RWPE2 (cell line): Measurements from ENCODE around the gene CNOT9.
"Not testable (repeated sequence)": the region's sequence is repeated elsewhere in the genome, so short reads cannot be mapped to it uniquely, and the experiment has no call there.

Experiments used
- ATAC-seq: fragments of 200-7000 bp; cut with Tn5 transposase; 3 replicates; pipeline ENCODE4 v1.9.1; 2021; ENCODE audit warnings: low read depth
- DNase-seq: peaks from one replicate; pipeline ENCODE4 v3.0.0-alpha.2; 2020; ENCODE audit warnings: low spot score
- H3K27ac ChIP-seq: fragments of 450-650 bp; 2 replicates; pipeline ENCODE4 v1.5.1; 2017; ENCODE audit warnings: mild to moderate bottlenecking; ENCODE audit not compliant: poor library complexity, severe bottlenecking
- H3K27me3 ChIP-seq: fragments of 250-450 bp; sonication (Bioruptor Pico); 2 replicates; pipeline ENCODE4 v1.5.1; 2021; ENCODE audit warnings: mild to moderate bottlenecking, moderate library complexity; ENCODE audit not compliant: insufficient read depth, poor library complexity, severe bottlenecking
- H3K36me3 ChIP-seq: fragments of 250-450 bp; sonication (Bioruptor Pico); 2 replicates; pipeline ENCODE4 v1.5.1; 2020; ENCODE audit warnings: low read depth, mild to moderate bottlenecking, moderate library complexity
- H3K4me1 ChIP-seq: fragments of 250-450 bp; sonication (Bioruptor Pico); 2 replicates; pipeline ENCODE4 v1.5.1; 2021; ENCODE audit warnings: mild to moderate bottlenecking, moderate library complexity; ENCODE audit not compliant: insufficient read depth, poor library complexity, severe bottlenecking
- H3K4me3 ChIP-seq: fragments of 250-450 bp; sonication (Bioruptor Pico); 2 replicates; pipeline ENCODE4 v1.5.1; 2021; ENCODE audit warnings: mild to moderate bottlenecking, moderate library complexity; ENCODE audit not compliant: severe bottlenecking
- H3K9me3 ChIP-seq: fragments of 250-450 bp; sonication (Bioruptor Pico); 2 replicates; pipeline ENCODE4 v1.5.1; 2021; ENCODE audit warnings: mild to moderate bottlenecking, moderate library complexity; ENCODE audit not compliant: severe bottlenecking
- CTCF ChIP-seq: fragments of 450-650 bp; IDR thresholded peaks from one replicate; pipeline ENCODE4 v1.5.1; 2017; ENCODE audit warnings: mild to moderate bottlenecking, moderate library complexity; ENCODE audit not compliant: poor library complexity, severe bottlenecking

Gene CNOT9

GRCh38 chr2:218536804-218537494 is 31.7 kb upstream of the CNOT9 start:
- Histone ChIP-seq H3K27ac (no peak overlapping the region), H3K27me3 (no peaks in the 10 kb centered on the region), H3K4me1 (no peaks in the 10 kb centered on the region), H3K4me3 (no peak overlapping the region), H3K9me3 (no peaks in the 10 kb centered on the region), H3K36me3 (peaks cover 82% of the 10 kb centered on the region)
- ATAC-seq (0 out of 3 replicates have a peak, but pooled peaks have one; percentile 19), DNase-seq (no peak)
- TF ChIP-seq CTCF = no peak

- DNase-seq (no peak), ATAC-seq (no peak)
- Histone ChIP-seq H3K4me3 (no peak overlapping the region), H3K27me3 (no peaks in the 10 kb centered on the region), H3K27ac (no peak overlapping the region), H3K36me3 (peaks cover 87% of the 10 kb centered on the region), H3K9me3 (no peaks in the 10 kb centered on the region), H3K4me1 (no peaks in the 10 kb centered on the region)
- TF ChIP-seq CTCF = no peak
Measured at GRCh38 chr2:218540015-218540414, 28.6 kb upstream of the CNOT9 start.

- no peaks in the 10 kb centered on the region for H3K9me3 ChIP-seq
- no peak overlapping the region for H3K4me3 ChIP-seq
- ATAC-seq (no peak), DNase-seq (no peak)
- no peaks in the 10 kb centered on the region for H3K27me3 ChIP-seq
- peaks cover 96% of the 10 kb centered on the region for H3K36me3 ChIP-seq
- no peak for TF ChIP-seq CTCF
- H3K27ac ChIP-seq = no peak overlapping the region
- H3K4me1 ChIP-seq = no peaks in the 10 kb centered on the region
Measured at GRCh38 chr2:218546012-218546411, 22.6 kb upstream of the CNOT9 start.

GRCh38 chr2:218547511-218547910 is 21.1 kb upstream of the CNOT9 start:
- TF ChIP-seq CTCF = no peak
- Histone ChIP-seq H3K27ac (no peak overlapping the region), H3K4me1 (no peaks in the 10 kb centered on the region), H3K4me3 (no peak overlapping the region), H3K27me3 (no peaks in the 10 kb centered on the region), H3K9me3 (no peaks in the 10 kb centered on the region), H3K36me3 (peaks cover 96% of the 10 kb centered on the region)
- DNase-seq = no peak
- ATAC-seq = no peak

GRCh38 chr2:218547978-218548377 is 20.7 kb upstream of the CNOT9 start:
- ATAC-seq = no peak
- Histone ChIP-seq H3K27ac (no peak overlapping the region), H3K27me3 (no peaks in the 10 kb centered on the region), H3K36me3 (peaks cover 96% of the 10 kb centered on the region), H3K4me1 (no peaks in the 10 kb centered on the region), H3K9me3 (no peaks in the 10 kb centered on the region), H3K4me3 (no peak overlapping the region)
- TF ChIP-seq CTCF = no peak
- DNase-seq = no peak

GRCh38 chr2:218554225-218554624 is 14.4 kb upstream of the CNOT9 start:
- H3K4me1 ChIP-seq, H3K9me3 ChIP-seq, DNase-seq, H3K27me3 ChIP-seq, H3K4me3 ChIP-seq, H3K27ac ChIP-seq, ATAC-seq: not testable (repeated sequence)
- peaks cover 89% of the 10 kb centered on the region for H3K36me3 ChIP-seq
